IPS-18c (cell line): ENCODE results near the gene LIPC.

Experiments
- H3K4me3 ChIP-seq: 2 replicates; pipeline ENCODE4 v1.7.0; 2013; ENCODE audit warnings: low read depth, mild to moderate bottlenecking, low read length, moderate library complexity; ENCODE audit not compliant: insufficient read depth
- H3K9me3 ChIP-seq: one replicate; pipeline ENCODE4 v1.6.1; 2013; ENCODE audit warnings: mild to moderate bottlenecking, low read length, moderate library complexity; ENCODE audit not compliant: control insufficient read depth, insufficient read depth

Gene LIPC

GRCh38 chr15:58604455-58604923 is 172.7 kb downstream of the LIPC start:
- no peaks in the 10 kb centered on the region for H3K9me3 ChIP-seq

GRCh38 chr15:58605931-58606530 is 174.2 kb downstream of the LIPC start:
- no peaks in the 10 kb centered on the region for H3K9me3 ChIP-seq
- no peak overlapping the region for H3K4me3 ChIP-seq

More at GRCh38 chr15:58604455-58604923, 172.7 kb downstream of the LIPC start:
- H3K4me3 ChIP-seq, result no peak overlapping the region

- no peaks in the 10 kb centered on the region for H3K9me3 ChIP-seq
- H3K4me3 ChIP-seq, result no peak overlapping the region
These were observed 174.8 kb downstream of the LIPC start for GRCh38 chr15:58606577-58607080.

GRCh38 chr15:58608129-58608590 is 176.4 kb downstream of the LIPC start:
- no peak overlapping the region for H3K4me3 ChIP-seq
- no peaks in the 10 kb centered on the region for H3K9me3 ChIP-seq

- no peaks in the 10 kb centered on the region for H3K9me3 ChIP-seq
- no peak overlapping the region for H3K4me3 ChIP-seq
These were observed 176.9 kb downstream of the LIPC start for GRCh38 chr15:58608711-58609110.

GRCh38 chr15:58611731-58612676 is 180.2 kb downstream of the LIPC start:
- H3K4me3 ChIP-seq, result no peak overlapping the region
- no peaks in the 10 kb centered on the region for H3K9me3 ChIP-seq

- Histone ChIP-seq H3K9me3 (peaks cover 2% of the 10 kb centered on the region), H3K4me3 (no peak overlapping the region)
These were observed 184.4 kb downstream of the LIPC start for GRCh38 chr15:58616171-58616570.
